Stimulated activated CD4-positive, alpha-beta T cell treated with anti-CD3 and anti-CD28 coated beads, Interleukin-2, amount 100 ng/mL, for 48 hours (primary cell): ENCODE results near the gene RAB32.

Experiments
- DNase-seq, 2 donors: peaks; one replicate each; pipeline ENCODE4 v3.0.0-alpha.2; 2020

RAB32 gene

GRCh38 chr6:146583966-146584365 lies 40.3 kb downstream of the RAB32 start:
- DNase-seq, result no peak

- DNase-seq, result no peak
Observed at GRCh38 chr6:146587459-146587858, 43.8 kb downstream of the RAB32 start.

- DNase-seq, result no peak
Observed at GRCh38 chr6:146590492-146590891, 46.9 kb downstream of the RAB32 start.

GRCh38 chr6:146592451-146592850 lies 48.8 kb downstream of the RAB32 start:
- no peak for DNase-seq

GRCh38 chr6:146593986-146594385 lies 50.4 kb downstream of the RAB32 start:
- DNase-seq, result no peak

GRCh38 chr6:146594495-146594894 lies 50.9 kb downstream of the RAB32 start:
- DNase-seq, result no peak

GRCh38 chr6:146595972-146596731 lies 52.5 kb downstream of the RAB32 start:
- no peak for DNase-seq

- no peak for DNase-seq
Observed at GRCh38 chr6:146598772-146599405, 55.3 kb downstream of the RAB32 start, which contains the start of gene ADGB. Gene ADGB, plus strand, starts transcription at chr6:146598972. Its CDS starts 69 bp downstream, at chr6:146599041.

GRCh38 chr6:146601352-146601751 lies 57.7 kb downstream of the RAB32 start:
- DNase-seq, result no peak

- DNase-seq, result no peak
Observed at GRCh38 chr6:146602526-146602925, 58.9 kb downstream of the RAB32 start.
